Glutamatergic neuron (in vitro differentiated cells): ENCODE measurements around the gene WDHD1. TPM values are rescaled to one million over a fixed set of nuclear protein-coding genes. Genes with fewer than 3 reads are reported as not detected.
A peak's percentile ranks its signal among the peaks of the same experiment; 100 is the strongest.
"Not testable (repeated sequence)": the region's sequence is repeated elsewhere in the genome, so short reads cannot be mapped to it uniquely, and the experiment has no call there.

Source experiments
- DNase-seq: peaks from one replicate; pipeline ENCODE4 v3.0.0; 2022
- H3K27ac Mint-ChIP-seq: one replicate; pipeline ENCODE4 v1.8.0; 2020; ENCODE audit warnings: mild to moderate bottlenecking, mixed read lengths, inconsistent platforms; ENCODE audit not compliant: unreplicated experiment
- H3K27me3 Mint-ChIP-seq: one replicate; pipeline ENCODE4 v1.8.0; 2020; ENCODE audit warnings: mild to moderate bottlenecking, moderate library complexity, mixed read lengths, inconsistent platforms; ENCODE audit not compliant: unreplicated experiment
- H3K36me3 Mint-ChIP-seq: one replicate; pipeline ENCODE4 v1.8.0; 2020; ENCODE audit warnings: mild to moderate bottlenecking, mixed read lengths, inconsistent platforms; ENCODE audit not compliant: unreplicated experiment
- H3K4me1 Mint-ChIP-seq: one replicate; pipeline ENCODE4 v1.8.0; 2020; ENCODE audit warnings: mild to moderate bottlenecking, low read depth, mixed read lengths, inconsistent platforms; ENCODE audit not compliant: unreplicated experiment
- H3K4me3 Mint-ChIP-seq: one replicate; pipeline ENCODE4 v1.8.0; 2020; ENCODE audit warnings: mild to moderate bottlenecking, mixed read lengths, inconsistent platforms; ENCODE audit not compliant: unreplicated experiment
- H3K9me3 Mint-ChIP-seq: one replicate; pipeline ENCODE4 v1.8.0; 2020; ENCODE audit warnings: mild to moderate bottlenecking, moderate library complexity, mixed read lengths, inconsistent platforms; ENCODE audit not compliant: unreplicated experiment
- CTCF ChIP-seq: fragments of 200-600 bp; sonication (generic); IDR thresholded peaks from one replicate; pipeline ENCODE4 v1.5.0; 2021; ENCODE audit not compliant: partially characterized antibody, unreplicated experiment
- total RNA-seq: library from RNA; stranded (reverse); fragmentation: NEBNext Ultra II Directional; extraction: Animal tissue kit (Norgen Biotek cat#: 25700); gene quantifications from one replicate; pipeline ENCODE4 v1.2.1, GENCODE V29; 2021; ENCODE audit not compliant: unreplicated experiment

The WDHD1 gene
- total RNA-seq, 1 donor from 2014 or later: 13.9 TPM

GRCh38 chr14:55031190-55031589 is 4.3 kb upstream of the WDHD1 start:
- peaks cover 26% of the 10 kb centered on the region for H3K4me1 Mint-ChIP-seq
- H3K27ac Mint-ChIP-seq: peak overlapping the region; percentile 49
- no peaks in the 10 kb centered on the region for H3K36me3 Mint-ChIP-seq
- H3K27me3 Mint-ChIP-seq: peaks cover 3% of the 10 kb centered on the region
- DNase-seq: no peak
- H3K9me3 Mint-ChIP-seq: peaks cover 6% of the 10 kb centered on the region
- peak overlapping the region; percentile 80 for H3K4me3 Mint-ChIP-seq
- no peak for TF ChIP-seq CTCF

- peaks cover 8% of the 10 kb centered on the region for H3K9me3 Mint-ChIP-seq
- H3K4me3 Mint-ChIP-seq: peak overlapping the region; percentile 97
- peaks cover 3% of the 10 kb centered on the region for H3K27me3 Mint-ChIP-seq
- no peaks in the 10 kb centered on the region for H3K36me3 Mint-ChIP-seq
- TF ChIP-seq CTCF: no peak
- H3K4me1 Mint-ChIP-seq: peaks cover 40% of the 10 kb centered on the region
- H3K27ac Mint-ChIP-seq: peak overlapping the region; percentile 92
- no peak for DNase-seq
These were observed 1.6 kb upstream of the WDHD1 start for GRCh38 chr14:55028476-55028875.

- no peak for TF ChIP-seq CTCF
- H3K4me3 Mint-ChIP-seq: peak overlapping the region; percentile 97
- no peaks in the 10 kb centered on the region for H3K36me3 Mint-ChIP-seq
- H3K27ac Mint-ChIP-seq: peak overlapping the region; percentile 92
- peaks cover 40% of the 10 kb centered on the region for H3K4me1 Mint-ChIP-seq
- DNase-seq: no peak
- peaks cover 8% of the 10 kb centered on the region for H3K9me3 Mint-ChIP-seq
- H3K27me3 Mint-ChIP-seq: peaks cover 3% of the 10 kb centered on the region
These were observed 1.2 kb upstream of the WDHD1 start for GRCh38 chr14:55028066-55028465.

GRCh38 chr14:55026441-55026792 is 482 bp downstream of the WDHD1 start:
- Mint-ChIP-seq H3K36me3 (no peaks in the 10 kb centered on the region), H3K27me3 (peaks cover 3% of the 10 kb centered on the region), H3K4me1 (peaks cover 33% of the 10 kb centered on the region), H3K27ac (peak overlapping the region; percentile 83), H3K9me3 (peaks cover 8% of the 10 kb centered on the region), H3K4me3 (peak overlapping the region; percentile 97)
- no peak for DNase-seq
- no peak for TF ChIP-seq CTCF

GRCh38 chr14:55025948-55026347 is 951 bp downstream of the WDHD1 start:
- Mint-ChIP-seq H3K36me3 (no peaks in the 10 kb centered on the region), H3K4me3 (peak overlapping the region; percentile 97), H3K27me3 (peaks cover 3% of the 10 kb centered on the region), H3K27ac (peak overlapping the region; percentile 77), H3K4me1 (peaks cover 29% of the 10 kb centered on the region), H3K9me3 (peaks cover 8% of the 10 kb centered on the region)
- TF ChIP-seq CTCF: no peak
- no peak for DNase-seq

- H3K4me1 Mint-ChIP-seq: peaks cover 23% of the 10 kb centered on the region
- H3K27me3 Mint-ChIP-seq, H3K9me3 Mint-ChIP-seq, H3K36me3 Mint-ChIP-seq, DNase-seq: not testable (repeated sequence)
- peak overlapping the region; percentile 60 for H3K27ac Mint-ChIP-seq
- peak overlapping the region; percentile 63 for H3K4me3 Mint-ChIP-seq
These were observed 2.5 kb downstream of the WDHD1 start for GRCh38 chr14:55024365-55024764.
